ENCODE data around the gene PGBD5. TPM values are rescaled to one million over a fixed set of nuclear protein-coding genes. Genes with fewer than 3 reads are reported as not detected.

PGBD5 gene
- polyA plus RNA-seq, 1 donor (not counting 4 experiments of a cell fraction or from before 2014, with no cell fraction given), result 0.28 TPM

DNA sequence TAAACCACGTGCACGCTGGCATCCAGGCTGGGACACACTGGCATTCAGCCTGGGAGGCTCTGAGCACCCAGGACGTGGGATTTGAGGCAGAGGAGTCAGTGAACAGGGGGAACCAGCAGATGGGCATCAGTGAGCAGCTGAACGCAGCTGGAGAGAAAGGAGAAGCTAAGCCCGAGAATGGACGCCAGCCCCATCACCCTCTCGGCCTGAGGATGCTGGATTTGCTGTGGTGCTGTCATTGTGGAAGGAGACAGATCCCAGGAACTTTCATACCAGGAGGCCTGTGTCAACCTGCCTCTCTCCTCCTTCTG is 132.8 kb downstream of the PGBD5 start:
- H2AFZ ChIP-seq (ENCODE audit: control insufficient read depth, low read length), result no peak overlapping the region
- H3K79me2 ChIP-seq (ENCODE audit: control insufficient read depth, insufficient read depth, low read length), result no peaks in the 10 kb centered on the region
- no peak overlapping the region for H3K27ac ChIP-seq (ENCODE audit: control insufficient read depth, insufficient read depth, low read length)
- H3K4me3 ChIP-seq (ENCODE audit: control insufficient read depth in 2 of 3, extremely low read depth in 1 of 3, insufficient read depth in 2 of 3, low read depth in 1 of 3, low read length in 3 of 3), result no peak overlapping the region
- peaks cover 10% of the 10 kb centered on the region for H3K27me3 ChIP-seq (ENCODE audit: control insufficient read depth, extremely low read depth, insufficient read depth, low read length)
- H3K36me3 ChIP-seq (ENCODE audit: control insufficient read depth in 2 of 2, extremely low read depth in 1 of 2, insufficient read depth in 2 of 2, low read length in 2 of 2), result no peaks in the 10 kb centered on the region
- DNase-seq (ENCODE audit: low read depth, low spot score), result no peak
- H3K9me1 ChIP-seq (ENCODE audit: control insufficient read depth, extremely low read depth, insufficient read depth, low read length), result no peaks in the 10 kb centered on the region
- dilution Hi-C loops (cut with MboI; ENCODE audit: extremely low pct_ligation_motif_present, low sequenced_read_pairs), result no loop called here
- FAIRE-seq, result no peak
- no peaks in the 10 kb centered on the region for H4K20me1 ChIP-seq (ENCODE audit: control insufficient read depth, extremely low read depth, insufficient read depth, low read length)
- H3K9me3 ChIP-seq (ENCODE audit: control insufficient read depth, low read depth, low read length), result no peaks in the 10 kb centered on the region
- no peak overlapping the region for H3K4me2 ChIP-seq (ENCODE audit: control insufficient read depth, extremely low read depth, insufficient read depth, low read depth, low read length)
- TF ChIP-seq CTCF (optimal IDR thresholded peaks at IDR 0.05 in 1 of 3, IDR thresholded peaks at IDR 0.05 in 1 of 3, conservative IDR thresholded peaks at IDR 0.05 in 1 of 3; ENCODE audit: extremely low read depth in 1 of 3, insufficient read depth in 2 of 3, low read length in 3 of 3) (no peak), EZH2 (IDR thresholded peaks at IDR 0.05; ENCODE audit: low read length) (no peak)
- H3K4me1 ChIP-seq (ENCODE audit: control insufficient read depth, extremely low read depth, insufficient read depth, low read length), result no peaks in the 10 kb centered on the region
- no peak overlapping the region for H3K9ac ChIP-seq (ENCODE audit: control insufficient read depth, extremely low read depth, insufficient read depth, low read length)

DNA sequence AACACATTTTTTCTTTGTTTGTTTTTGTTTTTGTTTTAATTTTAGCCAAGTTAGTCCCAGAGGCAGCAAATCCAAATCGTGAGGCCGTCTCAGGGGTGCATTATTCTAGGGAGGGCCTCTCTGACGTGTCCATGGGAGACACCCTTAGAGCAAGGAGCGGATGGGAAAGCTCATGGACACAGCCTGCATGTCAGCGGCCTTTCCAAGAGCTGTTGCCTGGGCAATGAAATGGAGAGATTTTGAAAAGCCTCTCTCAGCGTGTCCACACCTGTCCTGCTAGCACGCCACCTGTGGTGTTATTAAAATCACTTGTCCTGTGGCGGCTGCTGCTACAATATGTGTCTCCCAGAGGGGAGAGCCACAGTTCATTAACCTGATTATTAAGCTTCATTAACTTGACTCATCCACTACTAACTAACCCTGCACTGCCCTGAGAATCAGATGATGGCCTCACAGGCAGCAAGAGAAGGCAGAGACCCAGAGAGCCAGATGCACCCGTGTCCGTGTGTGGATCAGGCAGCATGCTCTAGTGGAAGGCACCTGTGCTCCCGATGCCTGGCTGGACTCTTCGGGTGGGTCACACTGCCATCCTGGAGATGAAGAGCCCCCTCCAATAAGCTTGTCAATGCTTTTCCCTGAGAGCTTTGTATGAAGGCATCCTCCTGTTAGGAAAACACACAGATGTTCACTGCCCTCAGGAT is 133.3 kb downstream of the PGBD5 start:
- H3K4me1 ChIP-seq (ENCODE audit: control insufficient read depth, extremely low read depth, insufficient read depth, low read length), result no peaks in the 10 kb centered on the region
- H3K9ac ChIP-seq (ENCODE audit: control insufficient read depth, extremely low read depth, insufficient read depth, low read length), result no peak overlapping the region
- dilution Hi-C loops (cut with MboI; ENCODE audit: extremely low pct_ligation_motif_present, low sequenced_read_pairs), result no loop called here
- H2AFZ ChIP-seq (ENCODE audit: control insufficient read depth, low read length), result no peak overlapping the region
- DNase-seq (ENCODE audit: low read depth, low spot score), result no peak
- H3K36me3 ChIP-seq (ENCODE audit: control insufficient read depth in 2 of 2, extremely low read depth in 1 of 2, insufficient read depth in 2 of 2, low read length in 2 of 2), result no peaks in the 10 kb centered on the region
- peaks cover 10% of the 10 kb centered on the region for H3K27me3 ChIP-seq (ENCODE audit: control insufficient read depth, extremely low read depth, insufficient read depth, low read length)
- H3K27ac ChIP-seq (ENCODE audit: control insufficient read depth, insufficient read depth, low read length), result no peak overlapping the region
- FAIRE-seq, result no peak
- no peak overlapping the region for H3K4me2 ChIP-seq (ENCODE audit: control insufficient read depth, extremely low read depth, insufficient read depth, low read depth, low read length)
- TF ChIP-seq CTCF (optimal IDR thresholded peaks at IDR 0.05 in 1 of 3, IDR thresholded peaks at IDR 0.05 in 1 of 3, conservative IDR thresholded peaks at IDR 0.05 in 1 of 3; ENCODE audit: extremely low read depth in 1 of 3, insufficient read depth in 2 of 3, low read length in 3 of 3) (peak in 2 of 3 experiments; percentile 17 to 19), EZH2 (IDR thresholded peaks at IDR 0.05; ENCODE audit: low read length) (no peak)
- H3K9me3 ChIP-seq (ENCODE audit: control insufficient read depth, low read depth, low read length), result no peaks in the 10 kb centered on the region
- no peak overlapping the region for H3K4me3 ChIP-seq (ENCODE audit: control insufficient read depth in 2 of 3, extremely low read depth in 1 of 3, insufficient read depth in 2 of 3, low read depth in 1 of 3, low read length in 3 of 3)
- H3K79me2 ChIP-seq (ENCODE audit: control insufficient read depth, insufficient read depth, low read length), result no peaks in the 10 kb centered on the region
- H3K9me1 ChIP-seq (ENCODE audit: control insufficient read depth, extremely low read depth, insufficient read depth, low read length), result no peaks in the 10 kb centered on the region
- H4K20me1 ChIP-seq (ENCODE audit: control insufficient read depth, extremely low read depth, insufficient read depth, low read length), result no peaks in the 10 kb centered on the region

All from keratinocyte (primary cell).